Suppressor macrophage treated with lipopolysaccharide for 4 hours (primary cell): ENCODE measurements around the gene RNF43.

Source experiments
- DNase-seq: peaks from one replicate; pipeline ENCODE4 v3.0.0-alpha.2; 2020

RNF43 gene

GRCh38 chr17:58417300-58418092 is at the start of gene RNF43:
RNF43 (minus strand) TSS chr17:58417534; CDS start chr17:58415577, 1,957 bp downstream.
- DNase-seq = peak; percentile 83

- DNase-seq = no peak
Observed at GRCh38 chr17:58455491-58455890, 38.2 kb upstream of the RNF43 start.

- DNase-seq = no peak
Observed at GRCh38 chr17:58452738-58453137, 35.4 kb upstream of the RNF43 start.

- DNase-seq = peak; percentile 88
Observed at GRCh38 chr17:58447039-58447975, 30.0 kb upstream of the RNF43 start.

GRCh38 chr17:58446086-58446485 is 28.8 kb upstream of the RNF43 start:
- DNase-seq = no peak

GRCh38 chr17:58436805-58437239 is 19.5 kb upstream of the RNF43 start:
- no peak for DNase-seq

GRCh38 chr17:58436245-58436644 is 18.9 kb upstream of the RNF43 start:
- DNase-seq = no peak

- no peak for DNase-seq
Observed at GRCh38 chr17:58432806-58433573, 15.7 kb upstream of the RNF43 start.

- DNase-seq = no peak
Observed at GRCh38 chr17:58427807-58428206, 10.5 kb upstream of the RNF43 start.

GRCh38 chr17:58421711-58422110 is 4.4 kb upstream of the RNF43 start:
- DNase-seq = peak; percentile 17

- DNase-seq = peak; percentile 85
Observed at GRCh38 chr17:58420827-58421226, 3.5 kb upstream of the RNF43 start.

GRCh38 chr17:58416937-58417299 is 416 bp downstream of the RNF43 start:
- DNase-seq = no peak

GRCh38 chr17:58416396-58416795 is 938 bp downstream of the RNF43 start:
- DNase-seq = no peak

- no peak for DNase-seq
Observed at GRCh38 chr17:58415371-58416055, 1.8 kb downstream of the RNF43 start.

GRCh38 chr17:58414596-58414997 is 2.7 kb downstream of the RNF43 start:
- DNase-seq = no peak

- no peak for DNase-seq
Observed at GRCh38 chr17:58413684-58414083, 3.6 kb downstream of the RNF43 start.

- no peak for DNase-seq
Observed at GRCh38 chr17:58412961-58413586, 4.3 kb downstream of the RNF43 start.

GRCh38 chr17:58412064-58412703 is 5.2 kb downstream of the RNF43 start:
- DNase-seq = no peak

GRCh38 chr17:58411408-58411894 is 5.9 kb downstream of the RNF43 start:
- DNase-seq = no peak

- DNase-seq = no peak
Observed at GRCh38 chr17:58410714-58411407, 6.5 kb downstream of the RNF43 start.

GRCh38 chr17:58409432-58409831 is 7.9 kb downstream of the RNF43 start:
- DNase-seq = no peak
